CD4-positive, alpha-beta T cell treated with Interleukin-4 for 4 hours (primary cell): ENCODE measurements around the gene PUSL1.

Source experiments
- DNase-seq: peaks from one replicate; pipeline ENCODE4 v3.0.0-alpha.2; 2020

Gene PUSL1

GRCh38 chr1:1295154-1295923, 13.1 kb upstream of the PUSL1 start:
- DNase-seq, result no peak

GRCh38 chr1:1296070-1297061, 12.0 kb upstream of the PUSL1 start:
- DNase-seq, result no peak

- DNase-seq, result no peak
Observed at GRCh38 chr1:1297802-1298424, 10.5 kb upstream of the PUSL1 start.

- no peak for DNase-seq
Observed at GRCh38 chr1:1298861-1299685, 9.3 kb upstream of the PUSL1 start.

- DNase-seq, result peak; percentile 14
Observed at GRCh38 chr1:1299686-1300351, 8.6 kb upstream of the PUSL1 start.

GRCh38 chr1:1300352-1300739, 8.1 kb upstream of the PUSL1 start:
- DNase-seq, result no peak

GRCh38 chr1:1302006-1302430, 6.4 kb upstream of the PUSL1 start:
- DNase-seq, result no peak

- DNase-seq, result no peak
Observed at GRCh38 chr1:1302951-1303509, 5.4 kb upstream of the PUSL1 start.

- DNase-seq, result no peak
Observed at GRCh38 chr1:1303736-1304135, 4.7 kb upstream of the PUSL1 start.

GRCh38 chr1:1304331-1305299, 3.8 kb upstream of the PUSL1 start:
- DNase-seq, result no peak

- DNase-seq, result peak; percentile 73
Observed at GRCh38 chr1:1305300-1306069, 2.9 kb upstream of the PUSL1 start.

GRCh38 chr1:1306070-1306660, 2.2 kb upstream of the PUSL1 start:
- no peak for DNase-seq

GRCh38 chr1:1306661-1307260, 1.6 kb upstream of the PUSL1 start:
- no peak for DNase-seq

- no peak for DNase-seq
Observed at GRCh38 chr1:1307261-1307922, 1.0 kb upstream of the PUSL1 start.

- DNase-seq, result no peak
Observed at GRCh38 chr1:1308756-1309250, 406 bp downstream of the PUSL1 start.

- no peak for DNase-seq
Observed at GRCh38 chr1:1309251-1310108, 1.1 kb downstream of the PUSL1 start.

- DNase-seq, result no peak
Observed at GRCh38 chr1:1310109-1310385, 1.6 kb downstream of the PUSL1 start.
